Progenitor cell of endocrine pancreas (in vitro differentiated cells): ENCODE measurements around the gene E2F3. TPM values are rescaled to one million over a fixed set of nuclear protein-coding genes. Genes with fewer than 3 reads are reported as not detected.

Experiments
- DNase-seq: peaks from one replicate; pipeline ENCODE4 v3.0.0; 2021; ENCODE audit warnings: low spot score; ENCODE audit not compliant: unreplicated experiment
- H3K27ac Mint-ChIP-seq: 2 replicates; pipeline ENCODE4 v1.8.0; 2021; ENCODE audit warnings: mild to moderate bottlenecking, moderate library complexity, mixed read lengths
- H3K27me3 Mint-ChIP-seq: 2 replicates; pipeline ENCODE4 v1.8.0; 2021; ENCODE audit warnings: mixed read lengths
- H3K36me3 Mint-ChIP-seq: 2 replicates; pipeline ENCODE4 v1.8.0; 2022; ENCODE audit warnings: mixed read lengths; ENCODE audit not compliant: insufficient read depth
- H3K4me1 Mint-ChIP-seq: 2 replicates; pipeline ENCODE4 v1.8.0; 2021; ENCODE audit warnings: low read depth, mixed read lengths
- H3K4me3 Mint-ChIP-seq: 2 replicates; pipeline ENCODE4 v1.8.0; 2021; ENCODE audit warnings: low read depth, mild to moderate bottlenecking, moderate library complexity, mixed read lengths
- H3K9me3 Mint-ChIP-seq: 2 replicates; pipeline ENCODE4 v1.8.0; 2021; ENCODE audit warnings: low read depth, mixed read lengths
- total RNA-seq: library from RNA; stranded (reverse); gene quantifications from 2 replicates; pipeline ENCODE4 v1.2.1, GENCODE V29; 2021
- TF ChIP-seq, protein P1 (sequence below): fragments of 200-600 bp; sonication (generic); IDR thresholded peaks from one replicate; pipeline ENCODE4 v1.5.0; 2021; ENCODE audit warnings: antibody characterized with exemption, mild to moderate bottlenecking; ENCODE audit not compliant: unreplicated experiment

The E2F3 gene
- total RNA-seq, 1 donor from 2014 or later: 32.5 TPM

DNA sequence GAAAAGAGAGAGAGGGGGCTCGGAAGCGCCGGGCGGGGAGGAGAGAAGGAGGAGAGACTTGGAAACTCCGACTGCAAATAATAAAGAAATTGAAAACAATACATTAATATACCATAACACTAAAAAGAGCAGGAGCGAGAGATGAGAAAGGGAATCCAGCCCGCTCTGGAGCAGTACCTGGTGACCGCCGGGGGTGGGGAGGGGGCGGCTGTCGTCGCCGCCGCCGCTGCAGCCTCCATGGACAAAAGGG, 338 bp downstream of the E2F3 start:
- Mint-ChIP-seq H3K36me3 (peaks cover 6% of the 10 kb centered on the region), H3K9me3 (no peaks in the 10 kb centered on the region), H3K27me3 (peaks cover 9% of the 10 kb centered on the region), H3K27ac (peak overlapping the region; percentile 99), H3K4me1 (peaks cover 12% of the 10 kb centered on the region), H3K4me3 (peak overlapping the region; percentile 98)
- no peak for DNase-seq
- TF ChIP-seq, protein P1, sequence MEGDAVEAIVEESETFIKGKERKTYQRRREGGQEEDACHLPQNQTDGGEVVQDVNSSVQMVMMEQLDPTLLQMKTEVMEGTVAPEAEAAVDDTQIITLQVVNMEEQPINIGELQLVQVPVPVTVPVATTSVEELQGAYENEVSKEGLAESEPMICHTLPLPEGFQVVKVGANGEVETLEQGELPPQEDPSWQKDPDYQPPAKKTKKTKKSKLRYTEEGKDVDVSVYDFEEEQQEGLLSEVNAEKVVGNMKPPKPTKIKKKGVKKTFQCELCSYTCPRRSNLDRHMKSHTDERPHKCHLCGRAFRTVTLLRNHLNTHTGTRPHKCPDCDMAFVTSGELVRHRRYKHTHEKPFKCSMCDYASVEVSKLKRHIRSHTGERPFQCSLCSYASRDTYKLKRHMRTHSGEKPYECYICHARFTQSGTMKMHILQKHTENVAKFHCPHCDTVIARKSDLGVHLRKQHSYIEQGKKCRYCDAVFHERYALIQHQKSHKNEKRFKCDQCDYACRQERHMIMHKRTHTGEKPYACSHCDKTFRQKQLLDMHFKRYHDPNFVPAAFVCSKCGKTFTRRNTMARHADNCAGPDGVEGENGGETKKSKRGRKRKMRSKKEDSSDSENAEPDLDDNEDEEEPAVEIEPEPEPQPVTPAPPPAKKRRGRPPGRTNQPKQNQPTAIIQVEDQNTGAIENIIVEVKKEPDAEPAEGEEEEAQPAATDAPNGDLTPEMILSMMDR: peak; percentile 9

DNA sequence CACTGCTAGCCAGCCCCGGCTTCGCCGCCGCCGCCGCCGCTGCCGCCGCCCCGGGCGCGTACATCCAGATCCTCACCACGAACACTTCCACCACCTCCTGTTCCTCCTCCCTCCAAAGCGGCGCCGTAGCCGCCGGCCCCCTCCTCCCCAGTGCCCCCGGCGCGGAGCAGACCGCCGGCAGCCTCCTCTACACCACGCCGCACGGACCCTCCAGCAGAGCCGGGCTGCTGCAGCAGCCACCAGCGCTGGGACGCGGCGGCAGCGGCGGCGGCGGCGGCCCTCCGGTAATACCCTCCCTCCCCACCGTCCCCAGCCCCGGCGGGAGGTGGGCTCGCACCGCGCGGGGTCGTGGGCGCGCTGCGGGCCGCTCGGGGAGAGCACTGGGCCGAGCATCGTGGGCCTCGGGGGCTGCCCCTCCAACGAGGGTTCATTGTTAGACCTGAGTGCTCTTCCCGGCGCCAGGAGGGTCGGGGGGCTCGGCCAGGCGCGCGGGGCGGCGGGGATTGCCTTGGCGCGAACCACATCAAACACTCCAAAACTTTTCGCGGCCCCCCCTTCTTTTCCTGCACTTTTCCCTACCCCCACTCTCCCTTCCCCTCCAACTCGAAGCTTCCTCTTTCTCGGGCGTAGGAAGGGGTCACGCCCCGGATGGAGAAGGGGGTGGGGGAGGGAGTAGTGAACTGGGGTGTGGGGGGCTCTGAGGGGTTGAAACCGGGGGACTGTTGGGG, 827 bp downstream of the E2F3 start:
- Mint-ChIP-seq H3K36me3 (peaks cover 8% of the 10 kb centered on the region), H3K9me3 (no peaks in the 10 kb centered on the region), H3K4me3 (peak overlapping the region; percentile 98), H3K27me3 (peaks cover 9% of the 10 kb centered on the region), H3K27ac (peak overlapping the region; percentile 99), H3K4me1 (peaks cover 13% of the 10 kb centered on the region)
- TF ChIP-seq, protein P1: no peak
- peak; percentile 46 for DNase-seq

DNA sequence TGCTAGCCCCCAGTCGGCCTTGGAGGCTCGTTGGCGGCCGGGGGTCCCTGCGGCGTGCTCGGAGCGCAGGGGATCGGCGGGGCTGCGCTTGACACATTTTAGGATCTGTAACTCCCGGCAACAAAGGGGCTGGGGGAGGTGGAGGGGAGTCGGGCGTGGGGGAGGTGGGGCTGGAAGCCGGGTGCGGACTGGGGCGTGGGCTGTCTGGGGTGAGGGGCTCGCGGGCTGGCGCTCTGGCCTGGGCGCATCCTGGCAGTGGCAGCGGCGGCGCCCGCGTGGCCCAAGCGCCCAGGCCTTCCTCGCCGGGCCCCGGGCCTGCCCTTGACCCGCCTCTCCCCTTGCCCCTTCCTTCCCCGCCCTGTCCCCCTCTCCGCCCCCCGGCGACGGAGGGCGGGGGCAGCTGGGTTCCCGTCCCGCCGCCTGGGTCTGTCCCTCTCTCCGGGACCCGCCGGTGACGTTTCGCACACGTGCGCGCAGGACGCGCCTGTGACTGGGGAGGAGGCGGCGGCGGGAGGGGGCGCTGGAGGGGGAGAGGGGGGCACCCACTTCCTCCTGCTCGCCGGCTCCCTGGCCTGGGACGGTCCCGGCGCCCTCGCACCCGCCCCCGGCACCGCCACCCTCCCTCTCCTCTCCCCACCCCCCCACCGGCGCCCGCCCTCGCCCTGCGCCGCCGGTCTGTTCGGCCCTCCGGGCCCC, 1.5 kb downstream of the E2F3 start:
- Mint-ChIP-seq H3K9me3 (no peaks in the 10 kb centered on the region), H3K4me3 (peak overlapping the region; percentile 98), H3K4me1 (peaks cover 13% of the 10 kb centered on the region), H3K36me3 (peaks cover 8% of the 10 kb centered on the region), H3K27me3 (peaks cover 6% of the 10 kb centered on the region), H3K27ac (peak overlapping the region; percentile 87)
- DNase-seq: peak; percentile 78
- TF ChIP-seq, protein P1: no peak

DNA sequence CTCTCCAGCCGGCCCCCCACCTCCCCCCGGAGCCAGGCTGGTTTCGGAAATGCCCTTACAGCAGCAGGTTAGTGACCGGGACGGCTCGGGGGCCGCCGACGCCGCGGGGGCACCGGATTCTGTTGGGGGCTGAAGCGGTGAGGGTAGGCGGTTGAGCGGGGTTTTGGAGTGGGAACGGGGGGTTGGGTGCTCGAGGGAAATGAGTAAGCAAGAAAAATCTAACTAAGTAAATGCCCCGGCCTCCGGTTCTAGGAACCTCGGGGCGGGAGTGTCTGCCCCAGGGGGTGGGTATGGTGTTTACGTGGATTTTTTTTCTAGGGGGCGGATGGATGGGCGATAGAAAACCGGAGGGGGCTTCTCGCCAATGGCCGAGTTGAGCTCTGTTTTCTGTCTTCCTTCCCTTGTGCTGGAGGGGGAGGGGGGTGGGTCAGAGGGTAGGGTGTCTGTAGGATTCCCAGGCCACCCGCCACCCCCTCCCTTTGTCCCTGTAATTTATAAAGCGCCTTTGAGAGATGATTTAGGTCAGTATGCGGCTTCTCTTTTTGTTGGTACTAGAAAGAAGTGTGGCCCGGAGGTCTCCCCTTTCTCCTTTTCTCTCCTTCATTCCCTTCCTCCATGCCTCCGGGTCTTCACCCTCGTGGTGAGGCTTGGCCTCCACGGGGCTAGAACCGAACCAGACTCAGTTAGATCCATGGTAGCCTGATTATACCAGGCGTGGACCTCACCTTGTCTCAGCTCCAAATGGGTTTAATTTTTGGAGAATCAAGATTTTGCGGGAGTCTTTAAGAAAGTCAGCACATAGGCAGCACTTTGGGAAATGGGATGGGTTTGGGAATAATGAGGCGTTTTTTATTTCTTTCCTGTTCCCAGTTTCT, 2.3 kb downstream of the E2F3 start:
- Mint-ChIP-seq H3K27ac (peak overlapping the region; percentile 98), H3K36me3 (peaks cover 8% of the 10 kb centered on the region), H3K4me1 (peaks cover 13% of the 10 kb centered on the region), H3K4me3 (peak overlapping the region; percentile 94), H3K9me3 (no peaks in the 10 kb centered on the region), H3K27me3 (peaks cover 4% of the 10 kb centered on the region)
- no peak for DNase-seq
- TF ChIP-seq, protein P1: no peak

DNA sequence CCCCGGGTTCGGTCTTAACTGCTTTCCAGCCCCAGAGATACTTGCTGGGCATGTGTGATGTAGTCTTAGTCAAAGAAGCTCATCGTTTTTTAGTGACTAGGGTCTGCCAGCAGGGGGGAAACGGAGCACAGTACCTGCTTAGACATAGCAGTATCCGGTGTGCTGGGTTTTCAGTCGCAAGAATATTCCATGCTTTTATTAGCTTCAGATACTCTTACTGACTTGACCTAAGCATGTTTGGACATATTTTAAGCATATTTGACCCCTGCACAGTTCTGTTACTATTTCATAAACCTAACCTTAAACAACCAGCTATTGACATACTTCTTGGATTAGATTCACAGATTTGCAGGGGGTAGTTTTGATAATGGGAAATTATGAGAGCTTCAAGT, 3.0 kb downstream of the E2F3 start:
- DNase-seq: peak; percentile 32
- H3K27ac Mint-ChIP-seq: peak overlapping the region; percentile 98
- peak overlapping the region; percentile 94 for H3K4me3 Mint-ChIP-seq
- TF ChIP-seq, protein P1: peak; percentile 64
- H3K9me3 Mint-ChIP-seq: no peaks in the 10 kb centered on the region
- H3K27me3 Mint-ChIP-seq: no peaks in the 10 kb centered on the region
- H3K4me1 Mint-ChIP-seq: peaks cover 13% of the 10 kb centered on the region
- peaks cover 8% of the 10 kb centered on the region for H3K36me3 Mint-ChIP-seq
